IMR-90 (cell line): Measurements from ENCODE around the gene KLHL17. TPM values are rescaled to one million over a fixed set of nuclear protein-coding genes. Genes with fewer than 3 reads are reported as not detected.

Source experiments
- ATAC-seq: fragments of 200-7000 bp; cut with Tn5 transposase; 2 replicates; pipeline ENCODE4 v1.9.1; 2020; ENCODE audit warnings: low read depth, mild to moderate bottlenecking, moderate library complexity
- BruUV-seq: library from RNA; stranded (reverse); fragments of 400-500 nt; replicated peaks from 2 replicates; lab custom pipeline; 2021; lab: Mats Ljungman, UMichigan
- CTCF ChIA-PET: fragments of 300-600 bp; formaldehyde crosslinking; extraction: SDS; loops from one replicate; lab custom pipeline; 2021; ENCODE audit warnings: antibody characterized with exemption; lab: Yijun Ruan, JAX
- POLR2A ChIA-PET: fragments of 300-600 bp; sonication (Branson Sonifier 250); formaldehyde crosslinking; loops from one replicate; lab custom pipeline; 2022; ENCODE audit warnings: antibody characterized with exemption; ENCODE audit not compliant: unreplicated experiment; lab: Charles Lee
- DNase-seq: peaks from one replicate; pipeline ENCODE4 v3.0.0; 2013
- H2AFZ ChIP-seq: replicated peaks from 2 replicates; pipeline ENCODE3; 2013; ENCODE audit warnings: low read length, mild to moderate bottlenecking; ENCODE audit not compliant: poor library complexity
- H2AK5ac ChIP-seq: 2 replicates; pipeline ENCODE4 v1.6.1; 2013; ENCODE audit warnings: low read depth, low read length, inconsistent platforms
- H2AK9ac ChIP-seq: replicated peaks from 2 replicates; pipeline ENCODE3; 2013; ENCODE audit warnings: mild to moderate bottlenecking, low read depth, low read length, moderate library complexity; ENCODE audit not compliant: poor library complexity
- H2BK120ac ChIP-seq: 2 replicates; pipeline ENCODE4 v1.6.1; 2013; ENCODE audit warnings: low read depth, low read length, inconsistent platforms
- H2BK15ac ChIP-seq: 3 replicates; pipeline ENCODE4 v1.6.1; 2013; ENCODE audit warnings: low read depth, low read length, inconsistent platforms
- H2BK20ac ChIP-seq: 2 replicates; pipeline ENCODE4 v1.6.1; 2013; ENCODE audit warnings: low read depth, mild to moderate bottlenecking, inconsistent platforms, low read length, moderate library complexity
- H2BK5ac ChIP-seq: 2 replicates; pipeline ENCODE4 v1.6.1; 2013; ENCODE audit warnings: mild to moderate bottlenecking, low read depth, low read length, inconsistent platforms; ENCODE audit not compliant: poor library complexity, severe bottlenecking
- H3K14ac ChIP-seq: replicated peaks from 2 replicates; pipeline ENCODE4 v1.6.1; 2013; ENCODE audit warnings: low read depth, low read length, inconsistent platforms
- H3K18ac ChIP-seq: 2 replicates; pipeline ENCODE4 v1.6.1; 2013; ENCODE audit warnings: low read depth, low read length, control low read depth
- H3K23ac ChIP-seq: 2 replicates; pipeline ENCODE4 v1.6.1; 2013; ENCODE audit warnings: low read depth, low read length, inconsistent platforms
- H3K27ac ChIP-seq: 2 replicates; pipeline ENCODE4 v1.5.1; 2013; ENCODE audit warnings: mild to moderate bottlenecking, control low read depth, low read length; ENCODE audit not compliant: insufficient read depth
- H3K27me3 ChIP-seq: 2 replicates; pipeline ENCODE4 v1.6.1; 2013; ENCODE audit warnings: low read length; ENCODE audit not compliant: control insufficient read depth, insufficient read depth
- H3K36me3 ChIP-seq: 2 replicates; pipeline ENCODE4 v1.6.1; 2013; ENCODE audit warnings: low read length, mixed read lengths; ENCODE audit not compliant: control insufficient read depth, insufficient read depth
- H3K4ac ChIP-seq: 2 replicates; pipeline ENCODE4 v1.6.1; 2013; ENCODE audit warnings: low read depth, low read length, inconsistent platforms
- H3K4me1 ChIP-seq: 2 replicates; pipeline ENCODE4 v1.6.1; 2013; ENCODE audit warnings: low read length, mixed read lengths; ENCODE audit not compliant: control insufficient read depth, insufficient read depth
- H3K4me2 ChIP-seq: 2 replicates; pipeline ENCODE4 v1.6.1; 2013; ENCODE audit warnings: low read depth, mild to moderate bottlenecking, control low read depth, low read length, moderate library complexity
- H3K4me3 ChIP-seq: 2 replicates; pipeline ENCODE4 v1.5.1; 2013; ENCODE audit warnings: low read depth, mild to moderate bottlenecking, control low read depth, low read length, moderate library complexity; ENCODE audit not compliant: insufficient read depth
- H3K56ac ChIP-seq: 2 replicates; pipeline ENCODE4 v1.6.1; 2013; ENCODE audit warnings: low read length, inconsistent platforms; ENCODE audit not compliant: insufficient read depth; ENCODE audit errors: extremely low read depth
- H3K79me1 ChIP-seq, 2 experiments: 2 replicates each; pipeline ENCODE4 v1.6.1; 2013; ENCODE audit warnings: low read length in 2 of 2, inconsistent platforms in 1 of 2, low read depth in 1 of 2
- H3K9ac ChIP-seq: 2 replicates; pipeline ENCODE4 v1.6.1; 2013; ENCODE audit warnings: low read depth, low read length, control low read depth
- H3K9me1 ChIP-seq: 2 replicates; pipeline ENCODE4 v1.6.1; 2013; ENCODE audit warnings: low read length, inconsistent platforms; ENCODE audit not compliant: insufficient read depth
- H3K9me3 ChIP-seq: 2 replicates; pipeline ENCODE4 v1.6.1; 2013; ENCODE audit warnings: low read length; ENCODE audit not compliant: control insufficient read depth, insufficient read depth
- H4K20me1 ChIP-seq: 2 replicates; pipeline ENCODE4 v1.6.1; 2013; ENCODE audit warnings: low read length, inconsistent platforms; ENCODE audit not compliant: insufficient read depth
- H4K5ac ChIP-seq: 2 replicates; pipeline ENCODE4 v1.6.1; 2013; ENCODE audit warnings: mild to moderate bottlenecking, low read depth, low read length, control low read depth
- H4K8ac ChIP-seq, 2 experiments: 2 replicates each; pipeline ENCODE4 v1.6.1; 2013; ENCODE audit warnings: low read depth in 2 of 2, low read length in 2 of 2, control low read depth in 1 of 2, inconsistent platforms in 1 of 2
- H4K91ac ChIP-seq: 2 replicates; pipeline ENCODE4 v1.6.1; 2013; ENCODE audit warnings: low read depth, low read length, inconsistent platforms; ENCODE audit not compliant: insufficient read depth
- CTCF ChIP-seq: conservative IDR thresholded peaks from 2 replicates; pipeline ENCODE4 v1.5.1; 2012; ENCODE audit warnings: mild to moderate bottlenecking, low read depth, low read length, improper control_type of control experiment
- FOS ChIP-seq: fragments of 150-350 bp; IDR thresholded peaks from 2 replicates; pipeline ENCODE4 v1.6.1; 2016; ENCODE audit warnings: low read depth, low read length
- MXI1 ChIP-seq: IDR thresholded peaks from 2 replicates; pipeline ENCODE4 v1.6.1; 2012; ENCODE audit warnings: low read depth, mild to moderate bottlenecking, low read length, moderate library complexity, borderline replicate concordance
- RAD21 ChIP-seq: IDR thresholded peaks from 2 replicates; pipeline ENCODE4 v1.6.1; 2012; ENCODE audit warnings: low read length, improper control_type of control experiment
- SMC3 ChIP-seq: fragments of 150-350 bp; IDR thresholded peaks from 2 replicates; pipeline ENCODE4 v1.6.1; 2016; ENCODE audit warnings: low read depth, mild to moderate bottlenecking, antibody characterized with exemption, low read length, moderate library complexity
- WGBS, 2 experiments: methylation state at CpG; one replicate each; pipeline versions ENCODE4 v1.1.5 to v1.1.7; 2013; ENCODE audit warnings: missing lambda C conversion rate in 2 of 2; ENCODE audit not compliant: insufficient read length in 1 of 2; ENCODE audit errors: extremely low coverage in 2 of 2; 5-methylcytosine and 5-hydroxymethylcytosine counted together
- dilution Hi-C: fragments of 300-500 bp; cut with HindIII; formaldehyde crosslinking; loops from one replicate; pipeline ENCODE4 v1.14.3; 2018; ENCODE audit warnings: low sequenced_read_pairs; ENCODE audit not compliant: unreplicated experiment
- in situ Hi-C: fragments of 300-500 bp; cut with MboI; formaldehyde crosslinking; loops from 3 replicates; pipeline ENCODE4 v1.14.3; 2019; ENCODE audit warnings: low sequenced_read_pairs, inconsistent platforms, mixed read lengths
- intact Hi-C: fragments of 100-400 bp; cut with micrococcal nuclease; formaldehyde crosslinking; loops from 2 replicates; pipeline ENCODE4 v1.10.0; 2022
- microRNA-seq, 2 experiments: library from miRNA; stranded (forward) in 1 of 2; unstranded in 1 of 2; fragments of 10-50 nt in 1 of 2; fragments of <30 nt in 1 of 2; gene quantifications in 1 of 2; microRNA quantifications in 1 of 2; one replicate each; pipeline versions ENCODE3 to v1.1.0; 2013 to 2020; ENCODE audit not compliant: insufficient read depth in 1 of 2, insufficient read length in 1 of 2, unreplicated experiment in 1 of 2
- polyA plus RNA-seq, 3 experiments: library from polyadenylated mRNA; depleted of rRNA; stranded (reverse); fragments of >200 nt; gene quantifications; 2 replicates each; pipeline ENCODE4 v1.2.3, GENCODE V29; 2012; ENCODE audit warnings: low replicate concordance in 1 of 3
- small RNA-seq, 5 experiments: library from RNA; depleted of rRNA; stranded (forward); fragments of <200 nt; gene quantifications; one replicate each; pipeline ENCODE3, GENCODE V24; 2012
- total RNA-seq: library from RNA; depleted of rRNA; stranded (reverse); fragments of >200 nt; gene quantifications from 2 replicates; pipeline ENCODE4 v1.2.3, GENCODE V29; 2012; rRNA removed

KLHL17 gene
- total and polyA plus RNA-seq, 2 of the 4 experiments (the other 2 are of a cell fraction), result 3.4 to 41.0 TPM

- TF ChIP-seq FOS (no peak), RAD21 (peak; percentile 57), MXI1 (no peak), SMC3 (no peak), CTCF (peak; percentile 45)
- Histone ChIP-seq H3K18ac (no peak overlapping the region), H3K56ac (peak overlapping the region; percentile 76; the same call in 1 of the 2 replicates), H4K20me1 (no peaks in the 10 kb centered on the region), H3K23ac (no peak overlapping the region), H2AK9ac (peak overlapping the region; percentile 98), H3K27me3 (no peaks in the 10 kb centered on the region), H4K8ac (peak overlapping the region; percentile 65 to 75; a peak in 3 of 4 replicates), H3K4ac (0 out of 2 replicates have a peak overlapping the region, but pooled peaks have one; percentile 88), H2BK5ac (no peak overlapping the region), H4K5ac (peak overlapping the region; percentile 7; the same call in 1 of the 2 replicates), H3K79me1 (peaks cover 0 to 11% of the 10 kb centered on the region in 2 experiments; a peak in 2 of 4 replicates), H2AFZ (peak overlapping the region; percentile 99), H4K91ac (peak overlapping the region; percentile 74), H3K9me3 (no peaks in the 10 kb centered on the region), H3K9ac (peak overlapping the region; percentile 63; the same call in 1 of the 2 replicates), H3K9me1 (no peaks in the 10 kb centered on the region), H2BK20ac (no peak overlapping the region), H3K4me1 (peaks cover 4% of the 10 kb centered on the region), H2AK5ac (peak overlapping the region; percentile 92), H3K14ac (0 out of 2 replicates have a peak overlapping the region, but pooled peaks have one; percentile 45), H2BK15ac (no peak overlapping the region; the same call in 2 of the 3 replicates), H3K4me2 (no peak overlapping the region; the same call in 1 of the 2 replicates), H2BK120ac (peak overlapping the region; percentile 48; the same call in 1 of the 2 replicates), H3K4me3 (no peak overlapping the region), H3K27ac (no peak overlapping the region; the same call in 1 of the 2 replicates), H3K36me3 (no peaks in the 10 kb centered on the region)
- no TSS peak for BruUV-seq
- ChIA-PET CTCF (no interaction called here), POLR2A (no interaction called here)
- intact Hi-C loops (no loop called here), in situ Hi-C loops (no loop called here), dilution Hi-C loops (no loop called here)
- DNase-seq, result no peak
- 79% methylated on average over 9 of the region's 20 CpGs; no CpG with 5 or more reads in 1 of the 2 experiments for whole genome bisulfite sequencing, 2 experiments
- ATAC-seq, result no peak
Measured at GRCh38 chr1:1014799-1015681, 54.7 kb downstream of the KLHL17 start.

Small RNAs within 50 kb of the gene (microRNA-seq; reads per million reads assigned to microRNA genes)
- not detected for gene AL645608.3 (ENCODE audit: insufficient read depth, insufficient read length)
- not detected for gene AL645608.4 (ENCODE audit: insufficient read depth, insufficient read length)

Small RNAs within 50 kb of the gene (small RNA-seq; reads per million reads assigned to genes)
- gene AL645608.3, result 0 reads per million in 5 experiments
- 0 reads per million in 5 experiments for gene AL645608.4

Other genes with a start within 250 kb of the KLHL17 start
- 5.9 and 6.9 TPM in 2 replicates for gene SAMD11, start 36.7 kb upstream of the KLHL17 start, total RNA-seq
- 22.9 and 31.9 TPM in 2 replicates for gene SAMD11, start 36.7 kb upstream of the KLHL17 start, polyA plus RNA-seq (2012; rRNA removed)
- 105 and 106 TPM in 2 replicates for gene NOC2L, start 1.3 kb upstream of the KLHL17 start, total RNA-seq
- gene NOC2L, start 1.3 kb upstream of the KLHL17 start, polyA plus RNA-seq (2012; rRNA removed), result 74.2 and 75.7 TPM in 2 replicates
- 0.28 and 0.54 TPM in 2 replicates for gene PLEKHN1, start 5.9 kb downstream of the KLHL17 start, total RNA-seq
- gene PLEKHN1, start 5.9 kb downstream of the KLHL17 start, polyA plus RNA-seq (2012; rRNA removed), result 2.1 and 2.3 TPM in 2 replicates
- gene PERM1, start 21.5 kb downstream of the KLHL17 start, total RNA-seq, result not detected in 2 replicates
- not detected in 2 replicates for gene PERM1, start 21.5 kb downstream of the KLHL17 start, polyA plus RNA-seq (2012; rRNA removed)
- 1.4 and 3.1 TPM in 2 replicates for gene HES4, start 39.5 kb downstream of the KLHL17 start, total RNA-seq
- gene HES4, start 39.5 kb downstream of the KLHL17 start, polyA plus RNA-seq (2012; rRNA removed), result 11.7 and 18.9 TPM in 2 replicates
- 92.2 and 105 TPM in 2 replicates for gene ISG15, start 52.9 kb downstream of the KLHL17 start, total RNA-seq
- 99.1 and 138 TPM in 2 replicates for gene ISG15, start 52.9 kb downstream of the KLHL17 start, polyA plus RNA-seq (2012; rRNA removed)
- 8.1 and 11.4 TPM in 2 replicates for gene AGRN, start 59.5 kb downstream of the KLHL17 start, total RNA-seq
- gene AGRN, start 59.5 kb downstream of the KLHL17 start, polyA plus RNA-seq (2012; rRNA removed), result 115 and 124 TPM in 2 replicates
- gene RNF223, start 113.7 kb downstream of the KLHL17 start, total RNA-seq, result not detected in 2 replicates
- gene RNF223, start 113.7 kb downstream of the KLHL17 start, polyA plus RNA-seq (2012; rRNA removed), result not detected in 2 replicates
- 2.5 and 2.9 TPM in 2 replicates for gene C1orf159, start 155.5 kb downstream of the KLHL17 start, total RNA-seq
- gene C1orf159, start 155.5 kb downstream of the KLHL17 start, polyA plus RNA-seq (2012; rRNA removed), result 12.6 and 15.5 TPM in 2 replicates
- not detected in 2 replicates for gene TTLL10, start 213.3 kb downstream of the KLHL17 start, total RNA-seq
- not detected in 2 replicates for gene TTLL10, start 213.3 kb downstream of the KLHL17 start, polyA plus RNA-seq (2012; rRNA removed)
- 0.18 TPM in 1 of 2 replicates, not detected in the other for gene TNFRSF18, start 246.0 kb downstream of the KLHL17 start, total RNA-seq
- 1.0 and 1.2 TPM in 2 replicates for gene TNFRSF18, start 246.0 kb downstream of the KLHL17 start, polyA plus RNA-seq (2012; rRNA removed)